Kidney epithelial cell (primary cell): ENCODE measurements around the gene MPC1. TPM values are rescaled to one million over a fixed set of nuclear protein-coding genes. Genes with fewer than 3 reads are reported as not detected.
"Not testable (repeated sequence)": the region's sequence is repeated elsewhere in the genome, so short reads cannot be mapped to it uniquely, and the experiment has no call there.

ENCODE experiments used
- DNase-seq: peaks from one replicate; pipeline ENCODE4 v3.0.0-alpha.2; 2010; ENCODE audit warnings: low read depth
- H3K27me3 ChIP-seq: 2 replicates; pipeline ENCODE4 v1.6.0; 2011; ENCODE audit warnings: low read length; ENCODE audit not compliant: control insufficient read depth, insufficient read depth
- H3K36me3 ChIP-seq: 2 replicates; pipeline ENCODE4 v1.5.1; 2011; ENCODE audit warnings: low read length; ENCODE audit not compliant: control insufficient read depth, insufficient read depth
- H3K4me3 ChIP-seq: 2 replicates; pipeline ENCODE4 v1.5.1; 2011; ENCODE audit warnings: low read depth, mild to moderate bottlenecking, control low read depth, low read length
- total RNA-seq: library from RNA; depleted of rRNA; stranded (reverse); fragments of >200 nt; gene quantifications from 2 replicates; pipeline ENCODE4 v1.2.3, GENCODE V29; 2015
- TF ChIP-seq, protein P1 (sequence below): IDR thresholded peaks from 2 replicates; pipeline ENCODE4 v1.5.1; 2011; ENCODE audit warnings: mild to moderate bottlenecking, moderate library complexity, low read length, control low read depth, inconsistent platforms; ENCODE audit not compliant: insufficient read depth, poor library complexity, severe bottlenecking

The MPC1 gene
- total RNA-seq, 1 donor from 2014 or later, result 20.3 TPM

DNA sequence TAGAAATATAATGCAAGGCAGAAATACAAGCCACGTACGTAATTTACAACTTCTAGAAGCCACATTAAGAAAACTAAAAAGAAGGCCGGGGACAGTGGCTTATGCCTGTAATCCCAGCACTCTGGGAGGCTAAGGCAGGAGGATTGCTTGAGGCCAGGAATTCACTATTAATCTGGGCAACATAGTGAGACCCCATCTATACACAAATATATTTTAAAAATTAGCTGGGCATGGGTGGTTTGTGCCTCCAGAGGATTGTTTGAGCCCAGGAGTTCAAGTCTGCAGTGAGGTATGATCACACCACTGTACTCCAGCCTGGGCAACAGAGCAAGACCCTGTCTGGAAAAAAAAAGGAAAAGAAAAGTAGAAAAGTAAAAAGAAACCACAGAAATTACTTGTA lies 12.3 kb downstream of the MPC1 start:
- TF ChIP-seq, protein P1, sequence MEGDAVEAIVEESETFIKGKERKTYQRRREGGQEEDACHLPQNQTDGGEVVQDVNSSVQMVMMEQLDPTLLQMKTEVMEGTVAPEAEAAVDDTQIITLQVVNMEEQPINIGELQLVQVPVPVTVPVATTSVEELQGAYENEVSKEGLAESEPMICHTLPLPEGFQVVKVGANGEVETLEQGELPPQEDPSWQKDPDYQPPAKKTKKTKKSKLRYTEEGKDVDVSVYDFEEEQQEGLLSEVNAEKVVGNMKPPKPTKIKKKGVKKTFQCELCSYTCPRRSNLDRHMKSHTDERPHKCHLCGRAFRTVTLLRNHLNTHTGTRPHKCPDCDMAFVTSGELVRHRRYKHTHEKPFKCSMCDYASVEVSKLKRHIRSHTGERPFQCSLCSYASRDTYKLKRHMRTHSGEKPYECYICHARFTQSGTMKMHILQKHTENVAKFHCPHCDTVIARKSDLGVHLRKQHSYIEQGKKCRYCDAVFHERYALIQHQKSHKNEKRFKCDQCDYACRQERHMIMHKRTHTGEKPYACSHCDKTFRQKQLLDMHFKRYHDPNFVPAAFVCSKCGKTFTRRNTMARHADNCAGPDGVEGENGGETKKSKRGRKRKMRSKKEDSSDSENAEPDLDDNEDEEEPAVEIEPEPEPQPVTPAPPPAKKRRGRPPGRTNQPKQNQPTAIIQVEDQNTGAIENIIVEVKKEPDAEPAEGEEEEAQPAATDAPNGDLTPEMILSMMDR, result no peak
- Histone ChIP-seq H3K36me3 (no peaks in the 10 kb centered on the region), H3K27me3 (no peaks in the 10 kb centered on the region), H3K4me3 (no peak overlapping the region)
- DNase-seq, result no peak

GRCh38 chr6:166369782-166370181 lies 13.0 kb downstream of the MPC1 start:
- DNase-seq, result no peak
- H3K27me3 ChIP-seq, result no peaks in the 10 kb centered on the region
- TF ChIP-seq, protein P1, result no peak
- no peaks in the 10 kb centered on the region for H3K36me3 ChIP-seq
- H3K4me3 ChIP-seq, result no peak overlapping the region

GRCh38 chr6:166366921-166367320 lies 15.8 kb downstream of the MPC1 start:
- Histone ChIP-seq H3K27me3 (no peaks in the 10 kb centered on the region), H3K4me3 (no peak overlapping the region), H3K36me3 (no peaks in the 10 kb centered on the region)
- TF ChIP-seq, protein P1, result no peak
- no peak for DNase-seq

GRCh38 chr6:166365806-166366205 lies 16.9 kb downstream of the MPC1 start:
- TF ChIP-seq, protein P1, result no peak
- H3K4me3 ChIP-seq, result no peak overlapping the region
- no peak for DNase-seq
- H3K27me3 ChIP-seq, result no peaks in the 10 kb centered on the region
- no peaks in the 10 kb centered on the region for H3K36me3 ChIP-seq

DNA sequence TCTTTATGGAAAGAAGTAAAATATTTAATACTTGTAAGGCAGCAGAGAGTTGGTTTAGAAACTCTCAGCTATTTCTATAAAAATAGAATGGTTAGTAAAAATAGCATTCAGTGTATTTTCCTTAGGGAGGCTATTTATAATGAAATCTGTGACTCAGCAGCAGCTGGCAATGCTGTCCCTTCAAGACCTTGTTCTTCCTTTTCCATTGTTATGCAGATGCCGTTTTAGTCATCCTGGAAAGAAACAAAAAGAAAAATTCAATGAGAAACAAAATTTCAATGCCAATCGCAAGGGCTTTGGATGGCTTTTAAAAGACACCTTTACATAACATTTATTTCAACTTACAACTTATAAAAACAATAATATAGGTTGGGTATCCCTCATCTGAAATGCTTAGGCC lies 17.5 kb downstream of the MPC1 start:
- Histone ChIP-seq H3K27me3 (no peaks in the 10 kb centered on the region), H3K4me3 (no peak overlapping the region), H3K36me3 (no peaks in the 10 kb centered on the region)
- no peak for DNase-seq
- TF ChIP-seq, protein P1, result no peak

DNA sequence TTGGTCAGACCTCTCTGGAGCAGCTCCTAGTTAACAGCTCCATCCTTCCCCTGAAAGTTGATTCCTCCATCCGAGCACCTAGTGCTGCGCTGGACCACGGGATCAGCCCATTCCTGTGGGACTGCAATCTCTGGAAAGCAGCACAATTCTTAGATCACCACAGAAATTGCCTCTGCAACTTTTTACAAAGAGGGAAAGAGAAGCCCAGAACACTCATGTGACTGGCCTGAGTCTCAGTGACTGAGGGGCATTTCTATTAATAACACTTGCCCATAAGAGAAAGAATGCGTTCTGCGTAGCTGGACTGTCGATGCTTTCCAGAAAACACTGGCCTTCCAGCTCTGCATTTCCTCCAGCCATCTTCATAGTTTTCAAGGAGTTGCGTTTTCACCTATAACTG lies 18.3 kb downstream of the MPC1 start:
- DNase-seq, result no peak

DNA sequence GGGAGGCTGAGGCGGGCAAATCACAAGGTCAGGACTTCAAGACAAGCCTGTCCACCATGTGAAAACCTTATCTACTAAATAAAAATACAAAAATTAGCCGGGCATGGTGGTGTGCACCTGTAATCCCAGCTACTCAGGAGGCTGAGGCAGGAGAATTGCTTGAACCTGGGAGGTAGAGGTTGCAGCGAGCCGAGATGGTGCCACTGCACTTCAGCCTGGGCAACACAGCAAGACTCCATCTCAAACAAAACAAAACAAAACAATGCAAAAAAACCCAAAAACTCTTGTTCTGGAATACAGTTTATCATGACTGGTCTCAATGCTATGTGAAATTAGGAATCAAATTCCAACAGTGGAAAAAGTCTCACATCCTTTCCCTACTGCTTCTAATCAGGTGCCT lies 20.3 kb downstream of the MPC1 start:
- not testable (repeated sequence) for H3K4me3 ChIP-seq, DNase-seq, H3K36me3 ChIP-seq, H3K27me3 ChIP-seq

More for the DNA sequence above, 18.3 kb downstream of the MPC1 start:
- H3K27me3 ChIP-seq, result no peaks in the 10 kb centered on the region
- no peaks in the 10 kb centered on the region for H3K36me3 ChIP-seq
- no peak overlapping the region for H3K4me3 ChIP-seq
- TF ChIP-seq, protein P1, result no peak
